Thyroid gland (tissue), 4 donors: ENCODE measurements around the gene UFC1.

Experiments used
- POLR2A ChIP-seq, 2 donors: fragments of 450-650 bp; IDR thresholded peaks; one replicate each; pipeline ENCODE4 v1.6.1; 2017; ENCODE audit warnings: antibody characterized with exemption in 2 of 2, mild to moderate bottlenecking in 2 of 2, moderate library complexity in 1 of 2
- TF ChIP-seq, protein P1 (sequence below), 6 experiments: fragments of 200-600 bp in 3 of 6; fragments of 450-650 bp in 3 of 6; sonication (generic) in 3 of 6; IDR thresholded peaks; one replicate each; pipeline ENCODE4 v1.5.1; 2016 to 2019; ENCODE audit warnings: antibody characterized with exemption in 6 of 6, mild to moderate bottlenecking in 2 of 6, inconsistent platforms in 1 of 6, moderate library complexity in 1 of 6

DNA sequence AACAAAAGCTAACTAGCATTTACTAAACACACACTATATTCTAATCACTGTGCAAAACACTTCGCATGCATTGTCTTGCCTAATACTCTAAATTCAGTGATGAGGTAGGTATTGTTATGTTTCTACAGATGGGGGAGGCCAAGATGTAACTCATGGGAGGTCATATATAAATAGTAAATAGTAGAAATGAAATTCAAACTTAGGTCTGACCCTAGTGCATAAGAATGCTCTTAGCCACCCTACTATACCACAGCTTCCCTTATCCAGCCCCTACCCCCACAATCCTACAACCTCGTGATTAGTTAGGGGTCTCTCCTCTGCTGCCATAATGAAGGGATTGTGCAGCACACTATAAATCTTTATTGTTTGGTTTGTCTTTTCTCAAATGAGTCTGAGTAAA, 39.2 kb upstream of the UFC1 start:
- TF ChIP-seq POLR2A (IDR thresholded peaks at IDR 0.05), result no peak
- TF ChIP-seq, protein P1, sequence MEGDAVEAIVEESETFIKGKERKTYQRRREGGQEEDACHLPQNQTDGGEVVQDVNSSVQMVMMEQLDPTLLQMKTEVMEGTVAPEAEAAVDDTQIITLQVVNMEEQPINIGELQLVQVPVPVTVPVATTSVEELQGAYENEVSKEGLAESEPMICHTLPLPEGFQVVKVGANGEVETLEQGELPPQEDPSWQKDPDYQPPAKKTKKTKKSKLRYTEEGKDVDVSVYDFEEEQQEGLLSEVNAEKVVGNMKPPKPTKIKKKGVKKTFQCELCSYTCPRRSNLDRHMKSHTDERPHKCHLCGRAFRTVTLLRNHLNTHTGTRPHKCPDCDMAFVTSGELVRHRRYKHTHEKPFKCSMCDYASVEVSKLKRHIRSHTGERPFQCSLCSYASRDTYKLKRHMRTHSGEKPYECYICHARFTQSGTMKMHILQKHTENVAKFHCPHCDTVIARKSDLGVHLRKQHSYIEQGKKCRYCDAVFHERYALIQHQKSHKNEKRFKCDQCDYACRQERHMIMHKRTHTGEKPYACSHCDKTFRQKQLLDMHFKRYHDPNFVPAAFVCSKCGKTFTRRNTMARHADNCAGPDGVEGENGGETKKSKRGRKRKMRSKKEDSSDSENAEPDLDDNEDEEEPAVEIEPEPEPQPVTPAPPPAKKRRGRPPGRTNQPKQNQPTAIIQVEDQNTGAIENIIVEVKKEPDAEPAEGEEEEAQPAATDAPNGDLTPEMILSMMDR (IDR thresholded peaks at IDR 0.05), result no peak
